ENCODE results near the gene ANKRD28. TPM values are rescaled to one million over a fixed set of nuclear protein-coding genes. Genes with fewer than 3 reads are reported as not detected.

The ANKRD28 gene
- total RNA-seq, 2 experiments from 2014 or later: 52.9 to 59.9 TPM

GRCh38 chr3:15728766-15729165, 69.0 kb downstream of the ANKRD28 start:
- Histone ChIP-seq H2AFZ (ENCODE audit: low read length) (no peak overlapping the region), H3K9me3 (ENCODE audit: low read length) (no peaks in the 10 kb centered on the region), H4K20me1 (ENCODE audit: insufficient read depth, low read length) (no peaks in the 10 kb centered on the region), H3K27ac (ENCODE audit: low read depth, low read length, poor library complexity, severe bottlenecking) (no peak overlapping the region), H3K79me2 (ENCODE audit: insufficient read depth, low read depth, low read length) (no peaks in the 10 kb centered on the region), H3K36me3 (ENCODE audit: insufficient read depth, low read length) (peaks cover 70% of the 10 kb centered on the region), H3K4me3 (ENCODE audit: low read depth, low read length, poor library complexity, severe bottlenecking) (no peak overlapping the region), H3K9me2 (ENCODE audit: insufficient read depth, low read length) (no peaks in the 10 kb centered on the region), H3K4me2 (ENCODE audit: low read length) (no peak overlapping the region), H3K4me1 (ENCODE audit: insufficient read depth, low read length, poor library complexity, severe bottlenecking) (no peaks in the 10 kb centered on the region)
- ChIA-PET POLR2A (no interaction called here), CTCF (ENCODE audit: unreplicated experiment) (no interaction called here)
- BruUV-seq (replicated peaks): no TSS peak
- no peak for DNase-seq (ENCODE audit: low spot score)
- intact Hi-C loops (cut with micrococcal nuclease; ENCODE audit: unreplicated experiment): no loop called here
- no peak for TF ChIP-seq EZH2phosphoT487 (IDR thresholded peaks at IDR 0.05; ENCODE audit: borderline replicate concordance, low read depth, low read length)
- TF ChIP-seq, protein P1, sequence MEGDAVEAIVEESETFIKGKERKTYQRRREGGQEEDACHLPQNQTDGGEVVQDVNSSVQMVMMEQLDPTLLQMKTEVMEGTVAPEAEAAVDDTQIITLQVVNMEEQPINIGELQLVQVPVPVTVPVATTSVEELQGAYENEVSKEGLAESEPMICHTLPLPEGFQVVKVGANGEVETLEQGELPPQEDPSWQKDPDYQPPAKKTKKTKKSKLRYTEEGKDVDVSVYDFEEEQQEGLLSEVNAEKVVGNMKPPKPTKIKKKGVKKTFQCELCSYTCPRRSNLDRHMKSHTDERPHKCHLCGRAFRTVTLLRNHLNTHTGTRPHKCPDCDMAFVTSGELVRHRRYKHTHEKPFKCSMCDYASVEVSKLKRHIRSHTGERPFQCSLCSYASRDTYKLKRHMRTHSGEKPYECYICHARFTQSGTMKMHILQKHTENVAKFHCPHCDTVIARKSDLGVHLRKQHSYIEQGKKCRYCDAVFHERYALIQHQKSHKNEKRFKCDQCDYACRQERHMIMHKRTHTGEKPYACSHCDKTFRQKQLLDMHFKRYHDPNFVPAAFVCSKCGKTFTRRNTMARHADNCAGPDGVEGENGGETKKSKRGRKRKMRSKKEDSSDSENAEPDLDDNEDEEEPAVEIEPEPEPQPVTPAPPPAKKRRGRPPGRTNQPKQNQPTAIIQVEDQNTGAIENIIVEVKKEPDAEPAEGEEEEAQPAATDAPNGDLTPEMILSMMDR (conservative IDR thresholded peaks at IDR 0.05; ENCODE audit: low read length): no peak

DNA sequence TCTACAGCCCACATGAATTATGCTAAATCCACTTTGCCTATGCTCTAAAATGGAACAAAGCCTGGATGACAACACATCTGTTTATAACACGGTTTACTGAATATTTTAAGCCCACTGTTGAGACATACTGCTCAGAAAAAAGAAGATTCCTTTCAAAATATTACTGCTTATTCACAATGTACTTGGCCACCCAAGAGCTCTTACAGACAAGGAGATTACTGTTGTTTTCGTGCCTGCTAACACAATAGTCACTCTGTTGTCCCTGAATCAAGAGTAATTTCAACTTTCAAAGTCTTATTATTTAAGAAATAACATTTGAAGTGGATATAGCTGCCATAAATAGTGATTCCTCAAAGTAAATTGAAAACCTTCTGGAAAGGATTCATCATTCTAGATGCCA, 70.9 kb downstream of the ANKRD28 start:
- Histone ChIP-seq H3K9me2 (ENCODE audit: insufficient read depth, low read length) (no peaks in the 10 kb centered on the region), H3K27ac (ENCODE audit: low read depth, low read length, poor library complexity, severe bottlenecking) (no peak overlapping the region), H3K79me2 (ENCODE audit: insufficient read depth, low read depth, low read length) (no peaks in the 10 kb centered on the region), H3K4me2 (ENCODE audit: low read length) (no peak overlapping the region), H3K9me3 (ENCODE audit: low read length) (no peaks in the 10 kb centered on the region), H2AFZ (ENCODE audit: low read length) (no peak overlapping the region), H3K36me3 (ENCODE audit: insufficient read depth, low read length) (peaks cover 74% of the 10 kb centered on the region), H3K4me3 (ENCODE audit: low read depth, low read length, poor library complexity, severe bottlenecking) (no peak overlapping the region), H4K20me1 (ENCODE audit: insufficient read depth, low read length) (no peaks in the 10 kb centered on the region), H3K4me1 (ENCODE audit: insufficient read depth, low read length, poor library complexity, severe bottlenecking) (no peaks in the 10 kb centered on the region)
- BruUV-seq (replicated peaks): no TSS peak
- POLR2A ChIA-PET: interaction anchor here (0.7 to 1.6 kb wide), 2 partner anchors 58 to 79 kb away, joined by 3 read pairs; no protein-coding TSS in a partner anchor
- intact Hi-C loops (cut with micrococcal nuclease; ENCODE audit: unreplicated experiment): no loop called here
- no peak for DNase-seq (ENCODE audit: low spot score)
- CTCF ChIA-PET (ENCODE audit: unreplicated experiment): no interaction called here
- TF ChIP-seq, protein P1 (conservative IDR thresholded peaks at IDR 0.05; ENCODE audit: low read length): no peak
- TF ChIP-seq EZH2phosphoT487 (IDR thresholded peaks at IDR 0.05; ENCODE audit: borderline replicate concordance, low read depth, low read length): no peak

GRCh38 chr3:15726043-15726442, 71.7 kb downstream of the ANKRD28 start:
- no peaks in the 10 kb centered on the region for H3K4me1 ChIP-seq (ENCODE audit: insufficient read depth, low read length, poor library complexity, severe bottlenecking)
- BruUV-seq (replicated peaks): no TSS peak
- peaks cover 76% of the 10 kb centered on the region for H3K36me3 ChIP-seq (ENCODE audit: insufficient read depth, low read length)
- DNase-seq (ENCODE audit: low spot score): no peak
- H2AFZ ChIP-seq (ENCODE audit: low read length): no peak overlapping the region
- H3K79me2 ChIP-seq (ENCODE audit: insufficient read depth, low read depth, low read length): no peaks in the 10 kb centered on the region
- ChIA-PET CTCF (ENCODE audit: unreplicated experiment) (no interaction called here), POLR2A (interaction anchor here (0.7 to 1.6 kb wide), 2 partner anchors 57 to 79 kb away, joined by 3 read pairs; no protein-coding TSS in a partner anchor)
- no peaks in the 10 kb centered on the region for H4K20me1 ChIP-seq (ENCODE audit: insufficient read depth, low read length)
- no peaks in the 10 kb centered on the region for H3K9me3 ChIP-seq (ENCODE audit: low read length)
- intact Hi-C loops (cut with micrococcal nuclease; ENCODE audit: unreplicated experiment): no loop called here
- H3K4me3 ChIP-seq (ENCODE audit: low read depth, low read length, poor library complexity, severe bottlenecking): no peak overlapping the region
- no peak overlapping the region for H3K4me2 ChIP-seq (ENCODE audit: low read length)
- H3K27ac ChIP-seq (ENCODE audit: low read depth, low read length, poor library complexity, severe bottlenecking): no peak overlapping the region
- no peak for TF ChIP-seq EZH2phosphoT487 (IDR thresholded peaks at IDR 0.05; ENCODE audit: borderline replicate concordance, low read depth, low read length)
- TF ChIP-seq, protein P1 (conservative IDR thresholded peaks at IDR 0.05; ENCODE audit: low read length): no peak
- H3K9me2 ChIP-seq (ENCODE audit: insufficient read depth, low read length): no peaks in the 10 kb centered on the region
